Lower leg skin (tissue), 4 donors: ENCODE measurements around the gene SNX25. TPM values are rescaled to one million over a fixed set of nuclear protein-coding genes. Genes with fewer than 3 reads are reported as not detected.

ENCODE experiments used
- DNase-seq, 2 donors: peaks; one replicate each; pipeline ENCODE4 v3.0.0-alpha.2; 2019; ENCODE audit warnings: low spot score in 2 of 2
- H3K4me3 ChIP-seq: fragments of 200-600 bp; sonication (generic); 2 replicates; pipeline ENCODE4 v1.5.1; 2017; ENCODE audit warnings: mild to moderate bottlenecking, low read depth; ENCODE audit not compliant: poor library complexity, severe bottlenecking
- CTCF ChIP-seq, 3 donors: fragments of 450-650 bp; IDR thresholded peaks; one replicate each; pipeline ENCODE4 v1.5.1; 2016; ENCODE audit warnings: antibody characterized with exemption in 3 of 3, mild to moderate bottlenecking in 3 of 3, moderate library complexity in 2 of 3
- POLR2A ChIP-seq, 2 donors: fragments of 450-650 bp; IDR thresholded peaks; one replicate each; pipeline ENCODE4 v1.6.1; 2016 to 2017; ENCODE audit warnings: antibody characterized with exemption in 2 of 2, mild to moderate bottlenecking in 1 of 2, moderate library complexity in 1 of 2
- WGBS, 2 donors: methylation state at CpG; one replicate each; pipeline ENCODE4 v1.1.5; 2018; 5-methylcytosine and 5-hydroxymethylcytosine counted together
- intact Hi-C: fragments of 100-400 bp; cut with DNase I; formaldehyde crosslinking; loops from one replicate; pipeline ENCODE4 v1.15.0; 2023; ENCODE audit warnings: low total_unique reads
- total RNA-seq, 4 donors: library from RNA; depleted of rRNA; stranded (reverse); fragments of >200 nt; gene quantifications; one replicate each; pipeline ENCODE4 v1.1.0, GENCODE V29; 2016

Gene SNX25
- total RNA-seq, 4 donors from 2014 or later = 13.4 to 18.3 (median 15.6) TPM

- DNase-seq = no peak
- H3K4me3 ChIP-seq = no peak overlapping the region
- TF ChIP-seq CTCF (IDR thresholded peaks at IDR 0.05) = no peak
- TF ChIP-seq POLR2A (IDR thresholded peaks at IDR 0.05) = no peak
- intact Hi-C loops = no loop called here
Observed at GRCh38 chr4:185275501-185275900, 66.1 kb downstream of the SNX25 start.

- intact Hi-C loops = no loop called here
- H3K4me3 ChIP-seq = no peak overlapping the region
- no peak for TF ChIP-seq POLR2A (IDR thresholded peaks at IDR 0.05)
- no peak for TF ChIP-seq CTCF (IDR thresholded peaks at IDR 0.05)
- no peak for DNase-seq
Observed at GRCh38 chr4:185276036-185276435, 66.6 kb downstream of the SNX25 start.

GRCh38 chr4:185278716-185279115, 69.3 kb downstream of the SNX25 start:
- TF ChIP-seq POLR2A (IDR thresholded peaks at IDR 0.05) (no peak), CTCF (IDR thresholded peaks at IDR 0.05) (no peak)
- no peak overlapping the region for H3K4me3 ChIP-seq
- 92 to 96% methylated on average over 3 of the region's 3 CpGs for WGBS, 2 donors
- DNase-seq = no peak
- intact Hi-C loops = no loop called here

GRCh38 chr4:185280608-185281007, 71.2 kb downstream of the SNX25 start:
- no peak for DNase-seq
- WGBS, 2 donors = 72 to 82% methylated on average over 5 of the region's 5 CpGs
- intact Hi-C loops = no loop called here
- H3K4me3 ChIP-seq = no peak overlapping the region
- no peak for TF ChIP-seq CTCF (IDR thresholded peaks at IDR 0.05)

GRCh38 chr4:185282968-185283367, 73.6 kb downstream of the SNX25 start:
- DNase-seq = no peak
- 91 to 96% methylated on average over 1 of the region's 1 CpG for WGBS, 2 donors
- intact Hi-C loops = no loop called here
- no peak overlapping the region for H3K4me3 ChIP-seq
- TF ChIP-seq CTCF (IDR thresholded peaks at IDR 0.05) (no peak), POLR2A (IDR thresholded peaks at IDR 0.05) (no peak)

- no peak for DNase-seq
- TF ChIP-seq CTCF (IDR thresholded peaks at IDR 0.05) (no peak), POLR2A (IDR thresholded peaks at IDR 0.05) (no peak)
- H3K4me3 ChIP-seq = no peak overlapping the region
- intact Hi-C loops = no loop called here
Observed at GRCh38 chr4:185283723-185284122, 74.3 kb downstream of the SNX25 start.
